Smooth muscle cell of the brain vasculature (primary cell): Measurements from ENCODE around the gene BBS12.
"Not testable (repeated sequence)": the region's sequence is repeated elsewhere in the genome, so short reads cannot be mapped to it uniquely, and the experiment has no call there.

ENCODE experiments used
- DNase-seq: peaks from one replicate; pipeline ENCODE4 v3.0.0-alpha.2; 2012; ENCODE audit warnings: low read depth, low spot score

BBS12 gene

GRCh38 chr4:122764821-122765215 is 32.3 kb downstream of the BBS12 start:
- no peak for DNase-seq

GRCh38 chr4:122765692-122766352 is 33.3 kb downstream of the BBS12 start:
- DNase-seq = no peak

- DNase-seq = no peak
Observed at GRCh38 chr4:122766353-122766705, 33.8 kb downstream of the BBS12 start.

- no peak for DNase-seq
Observed at GRCh38 chr4:122766950-122767349, 34.4 kb downstream of the BBS12 start.

GRCh38 chr4:122771724-122772123 is 39.2 kb downstream of the BBS12 start:
- DNase-seq = no peak

- DNase-seq = no peak
Observed at GRCh38 chr4:122772311-122772710, 39.8 kb downstream of the BBS12 start.

GRCh38 chr4:122772986-122773385 is 40.5 kb downstream of the BBS12 start:
- no peak for DNase-seq

- DNase-seq = no peak
Observed at GRCh38 chr4:122775039-122775438, 42.5 kb downstream of the BBS12 start.

GRCh38 chr4:122775987-122776836 is 43.7 kb downstream of the BBS12 start:
- no peak for DNase-seq

- DNase-seq = no peak
Observed at GRCh38 chr4:122776916-122777315, 44.4 kb downstream of the BBS12 start.

GRCh38 chr4:122777846-122778673 is 45.6 kb downstream of the BBS12 start:
- no peak for DNase-seq

- DNase-seq = no peak
Observed at GRCh38 chr4:122781486-122781885, 49.0 kb downstream of the BBS12 start.

- no peak for DNase-seq
Observed at GRCh38 chr4:122783301-122784215, 51.1 kb downstream of the BBS12 start.

GRCh38 chr4:122784261-122784660 is 51.8 kb downstream of the BBS12 start:
- DNase-seq = no peak

- no peak for DNase-seq
Observed at GRCh38 chr4:122785099-122785498, 52.6 kb downstream of the BBS12 start.

GRCh38 chr4:122786296-122786695 is 53.8 kb downstream of the BBS12 start:
- not testable (repeated sequence) for DNase-seq

GRCh38 chr4:122786920-122787319 is 54.4 kb downstream of the BBS12 start:
- DNase-seq = not testable (repeated sequence)

GRCh38 chr4:122787940-122788339 is 55.4 kb downstream of the BBS12 start:
- DNase-seq = no peak

GRCh38 chr4:122788935-122789334 is 56.4 kb downstream of the BBS12 start:
- DNase-seq = no peak

GRCh38 chr4:122793811-122794210 is 61.3 kb downstream of the BBS12 start:
- no peak for DNase-seq
